NK-92 (cell line): ENCODE results near the gene ROCK2.

Source experiments
- DNase-seq: peaks from one replicate; lab custom pipeline; 2025; ENCODE audit not compliant: unreplicated experiment; lab: John Stamatoyannopoulos, UW

Gene ROCK2

GRCh38 chr2:11158916-11159573 is 185.4 kb downstream of the ROCK2 start:
- no peak for DNase-seq

- DNase-seq: no peak
These were observed 186.7 kb downstream of the ROCK2 start for GRCh38 chr2:11157731-11158130.

- no peak for DNase-seq
These were observed 187.1 kb downstream of the ROCK2 start for GRCh38 chr2:11157296-11157695.

DNA sequence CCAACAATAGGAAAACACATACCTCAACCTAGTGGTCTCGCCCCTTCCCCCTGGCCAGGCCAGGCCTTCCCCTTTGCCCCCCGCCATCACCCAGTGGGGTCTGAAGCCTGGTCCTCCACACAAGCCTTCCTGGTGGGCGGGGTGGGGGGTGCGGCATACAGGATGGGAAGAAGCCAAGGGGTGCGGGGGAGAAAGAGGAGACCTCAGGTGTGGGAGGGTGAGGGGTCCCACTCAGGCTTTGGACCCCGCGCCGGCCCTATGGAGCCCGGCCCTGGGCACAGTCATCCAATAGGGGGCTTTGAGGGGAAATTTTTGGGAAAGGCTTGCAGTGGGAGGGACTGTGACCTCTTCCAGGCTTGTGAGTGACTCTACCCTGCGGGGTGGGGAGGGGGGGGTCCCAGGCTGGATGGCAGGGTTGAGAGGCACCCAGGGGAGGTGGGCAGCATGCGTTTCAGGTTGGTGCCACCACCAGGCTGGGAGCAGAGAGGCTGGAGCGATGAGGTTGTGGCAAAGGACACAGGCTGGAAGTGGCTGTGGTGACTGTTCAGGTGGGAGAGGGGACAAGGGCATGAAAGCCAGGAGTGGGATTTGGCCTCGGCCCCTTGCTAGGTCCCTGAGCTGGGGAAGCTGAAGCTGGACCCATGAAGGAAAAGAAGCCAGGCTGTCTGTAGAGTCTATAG is 187.9 kb downstream of the ROCK2 start:
- no peak for DNase-seq

GRCh38 chr2:11155381-11156035 is 188.9 kb downstream of the ROCK2 start, which contains the start of gene SLC66A3:
SLC66A3 (plus strand) TSS chr2:11155467; CDS start chr2:11155547, 80 bp downstream.
- DNase-seq: no peak

- peak; percentile 96 for DNase-seq
These were observed 189.5 kb downstream of the ROCK2 start for GRCh38 chr2:11154923-11155380.

DNA sequence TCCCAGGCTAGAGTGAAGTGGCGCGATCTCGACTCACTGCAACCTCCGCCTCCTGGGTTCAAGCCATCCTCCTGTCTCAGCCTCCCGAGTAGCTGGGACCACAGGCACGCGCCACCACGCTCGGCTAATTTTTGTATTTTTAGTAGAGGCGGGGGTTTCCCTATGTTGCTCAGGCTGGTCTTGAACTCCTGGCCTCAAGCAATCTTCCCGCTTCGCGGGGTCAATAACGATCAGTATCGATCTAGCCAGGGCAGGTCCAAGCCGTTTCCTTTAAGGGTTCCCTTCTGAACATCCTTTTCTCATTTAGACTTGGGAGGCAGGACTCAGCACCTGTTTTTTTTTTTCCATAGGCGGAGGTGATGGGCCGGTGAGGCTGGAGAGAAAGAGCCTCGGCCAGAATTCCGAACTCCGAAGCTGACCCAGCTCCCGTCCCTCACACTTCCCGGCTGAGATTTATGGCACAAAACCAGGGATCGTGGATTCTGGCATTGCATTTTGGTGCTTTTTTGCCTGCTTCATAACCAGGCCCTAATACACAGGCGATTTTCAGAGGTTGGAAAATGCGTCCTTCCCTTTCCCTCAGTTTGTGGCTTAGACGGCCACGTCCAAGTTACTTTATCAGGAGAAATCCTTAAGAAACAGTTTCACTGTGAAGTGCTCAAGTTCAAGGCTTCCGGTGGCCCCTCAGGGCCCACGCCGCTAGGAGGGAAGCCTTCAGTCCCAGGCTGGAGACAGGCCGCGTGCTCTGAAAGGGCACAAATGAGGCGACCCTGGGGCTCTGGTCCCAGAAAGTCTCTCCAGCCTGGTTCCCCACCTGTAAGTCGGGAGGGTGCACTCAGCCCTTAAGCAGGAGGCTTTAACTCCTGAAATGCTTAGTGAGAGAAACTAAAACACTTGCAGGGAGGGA is 190.2 kb downstream of the ROCK2 start:
- DNase-seq: no peak

- no peak for DNase-seq
These were observed 191.8 kb downstream of the ROCK2 start for GRCh38 chr2:11152591-11152990.

DNA sequence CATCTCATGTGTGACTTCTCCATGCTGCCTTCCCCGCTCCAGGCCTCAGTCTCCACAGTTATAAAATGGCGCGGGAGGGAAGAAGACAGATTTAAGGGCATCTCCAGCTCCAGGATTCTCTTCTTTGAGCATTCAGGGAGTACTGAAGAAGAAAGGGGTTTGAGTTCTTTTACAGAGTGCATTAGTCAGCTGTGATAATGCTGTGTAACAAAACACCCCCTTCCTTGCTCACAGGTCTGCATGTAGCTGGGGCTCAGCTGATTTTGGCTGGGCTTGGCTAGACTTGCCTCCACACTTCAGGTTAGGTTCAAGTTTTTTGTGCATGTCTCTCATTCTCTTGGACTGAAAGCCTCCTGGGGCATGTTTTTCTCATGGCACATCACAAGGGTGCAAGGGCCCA is 197.2 kb downstream of the ROCK2 start:
- DNase-seq: no peak

- DNase-seq: no peak
These were observed 198.4 kb downstream of the ROCK2 start for GRCh38 chr2:11146076-11146475.

DNA sequence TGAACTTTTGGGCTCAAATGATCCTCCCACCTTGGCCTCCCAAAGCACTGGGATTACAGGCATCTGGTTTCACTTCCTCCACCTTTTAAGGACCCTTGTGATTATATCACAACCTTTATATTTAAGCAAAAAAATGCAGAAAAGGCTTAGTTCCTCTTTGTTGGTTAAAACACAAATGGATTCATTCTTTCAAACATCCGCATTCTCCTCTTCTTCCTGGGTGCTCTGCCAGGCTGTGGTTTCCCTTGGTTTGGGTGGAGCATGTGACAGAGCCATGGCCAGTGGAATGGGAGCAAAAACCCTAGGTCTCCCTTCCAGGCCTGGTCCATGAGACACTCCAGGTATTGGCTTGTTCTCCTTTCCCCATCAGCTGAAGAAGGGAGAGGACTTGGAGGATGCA is 199.1 kb downstream of the ROCK2 start:
- no peak for DNase-seq

DNA sequence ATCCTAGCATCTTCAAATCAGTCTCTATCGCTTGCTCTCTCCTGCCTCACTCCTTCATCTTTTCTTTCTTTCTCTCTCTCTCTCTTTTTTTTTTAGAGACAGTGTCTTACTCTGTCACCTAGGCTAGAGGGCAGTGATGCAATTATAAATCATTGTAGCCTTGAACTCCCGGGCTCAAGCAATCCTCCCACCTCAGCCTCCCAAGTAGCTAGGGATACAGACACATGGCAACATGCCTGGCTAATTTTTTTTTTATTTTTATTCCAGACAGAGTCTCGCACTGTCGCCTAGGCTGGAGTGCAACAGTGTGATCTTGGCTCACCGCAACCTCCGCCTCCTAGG is 199.7 kb downstream of the ROCK2 start:
- no peak for DNase-seq

DNA sequence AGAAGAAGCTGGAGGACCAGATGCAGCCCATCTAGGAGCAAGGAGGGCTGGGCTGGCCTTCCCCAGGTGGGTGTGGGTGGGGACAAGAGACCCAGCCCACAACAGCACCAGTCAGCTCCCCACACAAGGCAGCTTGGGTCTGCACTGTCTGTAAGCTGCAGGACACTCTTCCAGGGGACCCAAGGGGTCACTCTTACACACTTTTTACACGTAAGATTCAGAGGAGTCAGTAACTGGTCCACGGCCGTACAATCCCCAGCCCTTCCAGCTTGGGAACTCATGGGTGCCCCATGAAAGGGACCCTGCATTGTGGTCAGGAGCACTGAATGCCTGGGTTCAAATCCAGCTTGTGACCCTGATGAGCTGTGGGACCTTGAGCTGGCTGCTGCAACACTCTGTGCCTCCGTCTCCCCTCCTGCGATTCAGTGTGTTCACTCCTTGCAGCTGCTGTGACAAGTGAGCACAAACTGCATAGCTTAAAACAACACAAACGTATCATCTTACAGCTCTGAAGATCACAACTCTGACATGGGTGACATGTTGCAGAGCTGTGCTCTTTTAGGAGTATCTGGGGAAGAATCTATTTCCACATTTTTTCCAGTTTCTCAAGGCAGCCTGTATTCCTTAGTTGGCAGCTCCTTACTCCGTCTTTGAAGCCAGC is 200.2 kb downstream of the ROCK2 start:
- no peak for DNase-seq

DNA sequence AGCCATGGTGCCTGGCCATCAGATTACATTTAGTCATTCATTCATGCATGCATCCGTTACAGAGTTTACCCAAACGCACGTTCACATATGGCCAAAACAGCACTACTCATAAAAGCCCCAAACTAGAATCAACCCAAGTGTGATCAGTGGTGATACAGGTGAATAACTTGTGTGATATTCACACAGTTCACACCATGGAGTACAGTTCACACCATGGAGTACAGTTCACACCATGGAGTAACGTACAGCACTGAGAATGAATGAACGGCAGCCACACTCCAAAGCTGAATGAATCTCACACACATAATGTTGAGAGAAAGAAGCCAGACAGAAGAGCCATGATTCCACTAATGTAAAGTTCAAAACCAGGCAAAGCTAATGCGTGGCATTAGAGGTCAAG is 201.4 kb downstream of the ROCK2 start:
- DNase-seq: no peak

- DNase-seq: no peak
These were observed 202.1 kb downstream of the ROCK2 start for GRCh38 chr2:11142330-11142729.

DNA sequence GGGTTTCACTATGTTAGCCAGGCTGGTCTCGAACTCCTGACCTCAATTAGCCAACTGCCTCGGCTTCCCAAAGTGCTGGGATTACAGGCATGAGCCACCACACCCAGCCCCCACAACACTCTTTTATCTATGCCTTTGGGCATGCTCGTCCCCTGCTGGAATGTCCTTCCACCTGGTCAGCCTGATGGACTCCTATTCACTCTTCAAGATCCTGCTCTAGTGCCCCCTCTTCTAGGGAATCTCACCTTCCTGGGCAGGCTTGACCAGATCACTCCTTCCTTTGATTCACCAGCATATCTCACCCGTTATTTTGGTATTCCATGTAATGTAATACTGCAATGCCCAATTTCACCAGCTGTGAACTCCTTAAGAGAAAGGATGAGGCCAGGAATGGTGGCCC is 203.1 kb downstream of the ROCK2 start:
- DNase-seq: no peak

GRCh38 chr2:11140492-11140891 is 203.9 kb downstream of the ROCK2 start:
- no peak for DNase-seq

DNA sequence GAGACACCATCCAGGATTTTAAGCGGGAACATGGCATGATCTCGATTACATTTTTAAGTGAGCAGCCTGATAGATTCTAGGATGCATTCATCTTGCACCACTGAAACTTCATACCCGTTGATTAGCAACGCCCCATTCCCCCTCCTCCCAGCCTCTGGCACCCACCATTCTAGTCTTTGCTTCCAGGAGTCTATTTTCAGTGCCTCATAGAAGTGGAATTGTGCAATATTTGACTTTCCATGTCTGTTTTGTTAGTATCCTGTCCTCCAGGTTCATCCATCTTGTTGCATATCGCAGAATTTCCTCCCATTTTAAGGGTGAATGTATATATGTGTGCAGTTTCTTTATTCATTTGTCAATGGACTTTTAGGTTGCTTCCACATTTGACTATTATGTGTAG is 210.1 kb downstream of the ROCK2 start:
- DNase-seq: no peak

DNA sequence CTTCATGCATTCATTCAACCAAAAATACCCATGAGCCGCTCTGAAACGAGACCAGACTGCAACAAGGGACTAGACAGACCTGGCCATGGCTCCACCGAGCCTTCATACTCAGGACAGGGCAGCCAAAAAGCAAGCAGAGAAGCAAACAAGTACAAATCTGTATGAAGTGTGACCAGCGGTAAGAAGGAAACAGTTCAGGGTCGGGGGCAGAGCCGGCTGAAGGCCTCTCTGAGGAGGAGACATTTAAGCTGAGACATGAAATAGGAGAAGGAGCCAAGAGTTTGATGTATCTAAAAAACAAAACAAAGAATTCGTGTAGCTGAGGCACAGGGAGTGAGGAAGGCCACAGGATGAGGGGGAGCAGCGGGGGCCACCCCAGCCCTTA is 210.5 kb downstream of the ROCK2 start:
- DNase-seq: no peak

DNA sequence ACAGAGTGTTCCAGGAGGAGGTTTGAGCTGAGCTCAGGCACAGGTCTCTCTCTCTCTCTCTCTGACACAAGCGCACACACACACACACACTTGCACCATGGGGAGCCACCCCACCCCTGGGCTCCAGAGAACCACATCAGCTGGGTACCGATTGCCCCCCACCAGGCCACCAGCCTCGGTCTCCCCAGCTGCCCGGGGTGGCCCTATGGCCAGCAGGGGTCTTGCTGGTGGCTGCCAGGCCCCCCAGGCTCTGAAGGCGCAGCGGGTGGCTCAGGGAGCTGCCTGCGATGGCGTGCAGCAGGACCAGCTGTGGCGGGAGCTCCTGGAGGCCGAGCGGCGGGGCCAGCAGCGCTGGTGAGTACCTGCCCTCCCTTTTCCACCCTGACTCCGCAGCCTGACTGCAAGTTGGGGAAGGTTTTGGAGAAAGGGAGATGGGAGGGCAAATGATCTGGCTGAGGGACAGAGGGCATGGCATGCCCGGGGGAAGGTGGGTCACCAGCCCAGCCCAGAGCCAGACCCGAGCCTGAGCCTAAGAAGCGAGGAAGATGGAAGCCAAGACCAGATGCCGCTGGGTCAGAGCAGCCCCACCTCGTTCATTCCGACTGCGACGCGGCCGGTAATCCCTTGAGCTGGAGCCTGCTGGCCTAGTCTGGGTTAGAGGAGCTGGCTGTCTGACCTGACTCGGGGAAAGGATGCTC is 211.0 kb downstream of the ROCK2 start:
- no peak for DNase-seq
